Astrocyte (in vitro differentiated cells and primary cell): Measurements from ENCODE around the gene OR7C1.
"Not testable (repeated sequence)": the region's sequence is repeated elsewhere in the genome, so short reads cannot be mapped to it uniquely, and the experiment has no call there.

Experiments used
- EZH2 ChIP-seq: IDR thresholded peaks from 2 replicates; pipeline ENCODE4 v1.6.1; 2012; ENCODE audit warnings: mild to moderate bottlenecking, low read length, inconsistent platforms; ENCODE audit not compliant: insufficient read depth
- TF ChIP-seq, protein P1 (sequence below): IDR thresholded peaks from 2 replicates; pipeline ENCODE4 v1.5.1; 2011; ENCODE audit warnings: low read depth, mild to moderate bottlenecking, inconsistent platforms, low read length, moderate library complexity; ENCODE audit not compliant: insufficient read depth

DNA sequence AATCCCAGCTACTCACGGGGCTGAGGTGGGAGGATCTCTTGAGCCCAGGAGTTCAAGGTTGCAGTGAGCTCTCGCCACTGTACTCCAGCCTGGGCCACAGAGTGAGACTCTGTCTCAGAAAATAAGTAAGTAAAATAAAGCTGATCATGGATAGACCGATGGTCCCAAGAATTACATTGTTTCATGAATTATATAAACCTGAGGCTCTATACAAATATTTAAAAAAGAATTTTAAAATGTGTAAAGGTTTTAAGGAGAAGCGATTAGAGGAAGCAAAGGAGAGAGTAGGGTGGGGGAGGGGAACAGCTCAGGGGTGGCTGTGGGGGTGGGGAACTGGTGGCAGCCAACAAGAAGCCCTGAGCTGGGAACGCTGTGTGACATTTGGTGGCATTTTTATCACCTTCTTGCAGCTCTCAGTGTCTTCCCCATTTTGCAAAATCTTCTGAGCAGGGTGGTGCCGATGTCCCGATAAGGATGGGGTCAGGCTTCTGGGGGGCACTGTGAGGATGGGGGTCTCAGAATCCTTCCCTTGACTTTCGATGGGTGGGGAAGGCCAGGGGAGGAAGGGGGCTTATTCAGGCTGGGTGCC, 51.5 kb downstream of the OR7C1 start:
- TF ChIP-seq, protein P1, sequence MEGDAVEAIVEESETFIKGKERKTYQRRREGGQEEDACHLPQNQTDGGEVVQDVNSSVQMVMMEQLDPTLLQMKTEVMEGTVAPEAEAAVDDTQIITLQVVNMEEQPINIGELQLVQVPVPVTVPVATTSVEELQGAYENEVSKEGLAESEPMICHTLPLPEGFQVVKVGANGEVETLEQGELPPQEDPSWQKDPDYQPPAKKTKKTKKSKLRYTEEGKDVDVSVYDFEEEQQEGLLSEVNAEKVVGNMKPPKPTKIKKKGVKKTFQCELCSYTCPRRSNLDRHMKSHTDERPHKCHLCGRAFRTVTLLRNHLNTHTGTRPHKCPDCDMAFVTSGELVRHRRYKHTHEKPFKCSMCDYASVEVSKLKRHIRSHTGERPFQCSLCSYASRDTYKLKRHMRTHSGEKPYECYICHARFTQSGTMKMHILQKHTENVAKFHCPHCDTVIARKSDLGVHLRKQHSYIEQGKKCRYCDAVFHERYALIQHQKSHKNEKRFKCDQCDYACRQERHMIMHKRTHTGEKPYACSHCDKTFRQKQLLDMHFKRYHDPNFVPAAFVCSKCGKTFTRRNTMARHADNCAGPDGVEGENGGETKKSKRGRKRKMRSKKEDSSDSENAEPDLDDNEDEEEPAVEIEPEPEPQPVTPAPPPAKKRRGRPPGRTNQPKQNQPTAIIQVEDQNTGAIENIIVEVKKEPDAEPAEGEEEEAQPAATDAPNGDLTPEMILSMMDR = not testable (repeated sequence)
- TF ChIP-seq EZH2 = not testable (repeated sequence)
